Thyroid gland (tissue), 4 donors: Measurements from ENCODE around the gene BRD3OS. TPM values are rescaled to one million over a fixed set of nuclear protein-coding genes. Genes with fewer than 3 reads are reported as not detected.

ENCODE experiments used
- DNase-seq, 2 donors: peaks; one replicate each; pipeline ENCODE4 v3.0.0-alpha.2; 2019
- H3K27ac ChIP-seq, 3 donors: fragments of 200-600 bp; sonication (generic); 1 replicate in 2 of 3; 2 replicates in 1 of 3; pipeline ENCODE4 v1.5.1; 2016 to 2019; ENCODE audit warnings: mild to moderate bottlenecking in 1 of 3, moderate library complexity in 1 of 3
- H3K27me3 ChIP-seq: fragments of 200-600 bp; sonication (generic); one replicate; pipeline ENCODE4 v1.5.1; 2019
- H3K36me3 ChIP-seq, 2 donors: fragments of 200-600 bp; sonication (generic); one replicate each; pipeline ENCODE4 v1.5.1; 2016 to 2019
- H3K4me1 ChIP-seq, 2 donors: fragments of 200-600 bp; sonication (generic); one replicate each; pipeline ENCODE4 v1.5.1; 2017 to 2019
- H3K4me3 ChIP-seq, 3 donors: fragments of 200-600 bp; sonication (generic); replicated peaks in 1 of 3; 1 replicate in 2 of 3; 2 replicates in 1 of 3; pipeline ENCODE4 v1.5.1; 2016; ENCODE audit warnings: mild to moderate bottlenecking in 1 of 3
- H3K9me3 ChIP-seq: fragments of 200-600 bp; sonication (generic); one replicate; pipeline ENCODE4 v1.5.1; 2017
- CTCF ChIP-seq, 6 experiments: fragments of 200-600 bp in 3 of 6; fragments of 450-650 bp in 3 of 6; sonication (generic) in 3 of 6; IDR thresholded peaks; one replicate each; pipeline ENCODE4 v1.5.1; 2016 to 2019; ENCODE audit warnings: antibody characterized with exemption in 6 of 6, mild to moderate bottlenecking in 2 of 6, inconsistent platforms in 1 of 6, moderate library complexity in 1 of 6
- POLR2A ChIP-seq, 2 donors: fragments of 450-650 bp; IDR thresholded peaks; one replicate each; pipeline ENCODE4 v1.6.1; 2017; ENCODE audit warnings: antibody characterized with exemption in 2 of 2, mild to moderate bottlenecking in 2 of 2, moderate library complexity in 1 of 2
- WGBS, 2 donors: methylation state at CpG; one replicate each; pipeline ENCODE4 v1.1.5; 2017; 5-methylcytosine and 5-hydroxymethylcytosine counted together
- intact Hi-C: fragments of 100-400 bp; cut with DNase I; formaldehyde crosslinking; loops from one replicate; pipeline ENCODE4 v1.15.1; 2023
- total RNA-seq, 4 donors: library from RNA; depleted of rRNA; stranded (reverse); fragments of >200 nt; gene quantifications; one replicate each; pipeline ENCODE4 v1.2.3, GENCODE V29; 2016

The BRD3OS gene
- total RNA-seq, 4 donors from 2014 or later: 26.4 to 29.3 (median 27.2) TPM

- WGBS, 2 donors: 63 to 67% methylated on average over 11 to 21 of the region's 28 CpGs
- Histone ChIP-seq H3K9me3 (no peaks in the 10 kb centered on the region), H3K27me3 (no peaks in the 10 kb centered on the region), H3K27ac (peak overlapping the region in 1 of 3 donors; percentile 8), H3K36me3 (peaks cover under 1% of the 10 kb centered on the region in 2 donors), H3K4me1 (peaks cover 71 to 85% of the 10 kb centered on the region in 2 donors), H3K4me3 (no peak overlapping the region)
- peak; percentile 24 to 28 for DNase-seq
- intact Hi-C loops: no loop called here
- TF ChIP-seq POLR2A (IDR thresholded peaks at IDR 0.05) (no peak), CTCF (IDR thresholded peaks at IDR 0.05) (no peak)
These were observed 32.7 kb downstream of the BRD3OS start for GRCh38 chr9:134057751-134058701.

GRCh38 chr9:134058716-134059115, 33.4 kb downstream of the BRD3OS start:
- no peak for DNase-seq

GRCh38 chr9:134059188-134059641, 33.9 kb downstream of the BRD3OS start:
- no peak overlapping the region for H3K4me3 ChIP-seq
- H3K9me3 ChIP-seq: no peaks in the 10 kb centered on the region
- H3K27ac ChIP-seq: no peak overlapping the region
- no peak for TF ChIP-seq POLR2A (IDR thresholded peaks at IDR 0.05)
- TF ChIP-seq CTCF (IDR thresholded peaks at IDR 0.05): no peak
- H3K4me1 ChIP-seq: peaks cover 69 to 80% of the 10 kb centered on the region in 2 donors
- 85 to 87% methylated on average over 16 of the region's 16 CpGs for WGBS, 2 donors
- intact Hi-C loops: no loop called here
- H3K27me3 ChIP-seq: no peaks in the 10 kb centered on the region
- H3K36me3 ChIP-seq: no peaks in the 10 kb centered on the region
- no peak for DNase-seq

More at GRCh38 chr9:134058716-134059115, 33.4 kb downstream of the BRD3OS start:
- no peak overlapping the region for H3K4me3 ChIP-seq
- no peaks in the 10 kb centered on the region for H3K9me3 ChIP-seq
- TF ChIP-seq POLR2A (IDR thresholded peaks at IDR 0.05) (no peak), CTCF (IDR thresholded peaks at IDR 0.05) (no peak)
- no peaks in the 10 kb centered on the region for H3K36me3 ChIP-seq
- 80 to 88% methylated on average over 7 of the region's 7 CpGs for WGBS, 2 donors
- peaks cover 74 to 85% of the 10 kb centered on the region in 2 donors for H3K4me1 ChIP-seq
- intact Hi-C loops: no loop called here
- H3K27ac ChIP-seq: no peak overlapping the region
- no peaks in the 10 kb centered on the region for H3K27me3 ChIP-seq

- no peak overlapping the region for H3K4me3 ChIP-seq
- no peaks in the 10 kb centered on the region for H3K9me3 ChIP-seq
- WGBS, 2 donors: 83 to 86% methylated on average over 11 to 14 of the region's 17 CpGs
- H3K27me3 ChIP-seq: no peaks in the 10 kb centered on the region
- TF ChIP-seq POLR2A (IDR thresholded peaks at IDR 0.05) (no peak), CTCF (IDR thresholded peaks at IDR 0.05) (no peak)
- peaks cover 64 to 78% of the 10 kb centered on the region in 2 donors for H3K4me1 ChIP-seq
- DNase-seq: no peak
- H3K27ac ChIP-seq: no peak overlapping the region
- intact Hi-C loops: loop anchor here (10.0 kb wide), 1 partner anchor 75 kb away; the partner anchor contains the start of gene WDR5
- H3K36me3 ChIP-seq: no peaks in the 10 kb centered on the region
These were observed 34.5 kb downstream of the BRD3OS start for GRCh38 chr9:134059661-134060395.
